ENCODE measurements around the gene PAX5. TPM values are rescaled to one million over a fixed set of nuclear protein-coding genes. Genes with fewer than 3 reads are reported as not detected.

Gene PAX5
- total RNA-seq, 1 donor from 2014 or later = 24.3 TPM

- peaks cover 7% of the 10 kb centered on the region for H3K27me3 Mint-ChIP-seq (ENCODE audit: unreplicated experiment)
- H3K4me3 Mint-ChIP-seq (ENCODE audit: unreplicated experiment) = no peak overlapping the region
- H3K4me1 Mint-ChIP-seq (ENCODE audit: low read depth, unreplicated experiment) = no peaks in the 10 kb centered on the region
- no peak overlapping the region for H3K27ac Mint-ChIP-seq (ENCODE audit: unreplicated experiment)
- H3K9me3 Mint-ChIP-seq (ENCODE audit: unreplicated experiment) = peaks cover 4% of the 10 kb centered on the region
- DNase-seq = no peak
- no peak for TF ChIP-seq CTCF (IDR thresholded peaks at IDR 0.05; ENCODE audit: partially characterized antibody, unreplicated experiment)
- H3K36me3 Mint-ChIP-seq (ENCODE audit: unreplicated experiment) = no peaks in the 10 kb centered on the region
Measured at GRCh38 chr9:36812556-36812955, 221.5 kb downstream of the PAX5 start.

- Mint-ChIP-seq H3K4me3 (ENCODE audit: unreplicated experiment) (no peak overlapping the region), H3K4me1 (ENCODE audit: low read depth, unreplicated experiment) (no peaks in the 10 kb centered on the region), H3K27me3 (ENCODE audit: unreplicated experiment) (peaks cover 2% of the 10 kb centered on the region), H3K36me3 (ENCODE audit: unreplicated experiment) (peaks cover 4% of the 10 kb centered on the region), H3K27ac (ENCODE audit: unreplicated experiment) (no peak overlapping the region), H3K9me3 (ENCODE audit: unreplicated experiment) (peaks cover 5% of the 10 kb centered on the region)
- DNase-seq = no peak
- no peak for TF ChIP-seq CTCF (IDR thresholded peaks at IDR 0.05; ENCODE audit: partially characterized antibody, unreplicated experiment)
Measured at GRCh38 chr9:36808251-36808650, 225.8 kb downstream of the PAX5 start.

GRCh38 chr9:36803961-36804360, 230.1 kb downstream of the PAX5 start:
- TF ChIP-seq CTCF (IDR thresholded peaks at IDR 0.05; ENCODE audit: partially characterized antibody, unreplicated experiment) = no peak
- Mint-ChIP-seq H3K27ac (ENCODE audit: unreplicated experiment) (no peak overlapping the region), H3K4me1 (ENCODE audit: low read depth, unreplicated experiment) (peaks cover 13% of the 10 kb centered on the region), H3K4me3 (ENCODE audit: unreplicated experiment) (no peak overlapping the region), H3K27me3 (ENCODE audit: unreplicated experiment) (peaks cover 5% of the 10 kb centered on the region), H3K9me3 (ENCODE audit: unreplicated experiment) (peaks cover 5% of the 10 kb centered on the region), H3K36me3 (ENCODE audit: unreplicated experiment) (peaks cover 4% of the 10 kb centered on the region)
- no peak for DNase-seq

GRCh38 chr9:36802201-36802920, 231.7 kb downstream of the PAX5 start:
- peaks cover 4% of the 10 kb centered on the region for H3K36me3 Mint-ChIP-seq (ENCODE audit: unreplicated experiment)
- H3K27me3 Mint-ChIP-seq (ENCODE audit: unreplicated experiment) = peaks cover 5% of the 10 kb centered on the region
- peak overlapping the region; percentile 59 for H3K27ac Mint-ChIP-seq (ENCODE audit: unreplicated experiment)
- H3K4me1 Mint-ChIP-seq (ENCODE audit: low read depth, unreplicated experiment) = peaks cover 13% of the 10 kb centered on the region
- peak; percentile 29 for DNase-seq
- TF ChIP-seq CTCF (IDR thresholded peaks at IDR 0.05; ENCODE audit: partially characterized antibody, unreplicated experiment) = no peak
- H3K4me3 Mint-ChIP-seq (ENCODE audit: unreplicated experiment) = peak overlapping the region; percentile 67
- peaks cover 5% of the 10 kb centered on the region for H3K9me3 Mint-ChIP-seq (ENCODE audit: unreplicated experiment)

- Mint-ChIP-seq H3K9me3 (ENCODE audit: unreplicated experiment) (peaks cover 5% of the 10 kb centered on the region), H3K4me1 (ENCODE audit: low read depth, unreplicated experiment) (peaks cover 13% of the 10 kb centered on the region), H3K4me3 (ENCODE audit: unreplicated experiment) (no peak overlapping the region), H3K36me3 (ENCODE audit: unreplicated experiment) (peaks cover 2% of the 10 kb centered on the region), H3K27ac (ENCODE audit: unreplicated experiment) (no peak overlapping the region), H3K27me3 (ENCODE audit: unreplicated experiment) (peaks cover 6% of the 10 kb centered on the region)
- no peak for TF ChIP-seq CTCF (IDR thresholded peaks at IDR 0.05; ENCODE audit: partially characterized antibody, unreplicated experiment)
- no peak for DNase-seq
Measured at GRCh38 chr9:36800455-36800854, 233.6 kb downstream of the PAX5 start.
